MG63 (cell line): ENCODE data around the gene LGALS1. TPM values are rescaled to one million over a fixed set of nuclear protein-coding genes. Genes with fewer than 3 reads are reported as not detected.

Experiments used
- DNase-seq: peaks from one replicate; pipeline ENCODE4 v3.0.0-alpha.2; 2020
- H3K27me3 ChIP-seq: fragments of 250-450 bp; sonication (Bioruptor Pico); 2 replicates; pipeline ENCODE4 v1.5.1; 2020; ENCODE audit warnings: mild to moderate bottlenecking, moderate library complexity
- H3K36me3 ChIP-seq: fragments of 250-450 bp; sonication (Bioruptor Pico); 2 replicates; pipeline ENCODE4 v1.5.1; 2020; ENCODE audit warnings: mild to moderate bottlenecking, moderate library complexity
- H3K4me3 ChIP-seq: fragments of 250-450 bp; sonication (Bioruptor Pico); 2 replicates; pipeline ENCODE4 v1.5.1; 2020; ENCODE audit warnings: mild to moderate bottlenecking, moderate library complexity
- H3K9me3 ChIP-seq: fragments of 250-450 bp; sonication (Bioruptor Pico); 2 replicates; pipeline ENCODE4 v1.5.1; 2020; ENCODE audit warnings: mild to moderate bottlenecking, moderate library complexity
- total RNA-seq: library from RNA; depleted of rRNA; stranded (reverse); fragments of >200 nt; shearing (Covaris generic); gene quantifications from 2 replicates; pipeline ENCODE4 v1.2.3, GENCODE V29; 2014; ENCODE audit warnings: low replicate concordance; rRNA removed

Gene LGALS1
- total RNA-seq, 1 experiment from 2014 or later = 4,947 TPM

GRCh38 chr22:37725551-37726240, 50.3 kb downstream of the LGALS1 start:
- Histone ChIP-seq H3K9me3 (no peaks in the 10 kb centered on the region), H3K36me3 (no peaks in the 10 kb centered on the region), H3K27me3 (no peaks in the 10 kb centered on the region), H3K4me3 (no peak overlapping the region)
- DNase-seq = no peak

DNA sequence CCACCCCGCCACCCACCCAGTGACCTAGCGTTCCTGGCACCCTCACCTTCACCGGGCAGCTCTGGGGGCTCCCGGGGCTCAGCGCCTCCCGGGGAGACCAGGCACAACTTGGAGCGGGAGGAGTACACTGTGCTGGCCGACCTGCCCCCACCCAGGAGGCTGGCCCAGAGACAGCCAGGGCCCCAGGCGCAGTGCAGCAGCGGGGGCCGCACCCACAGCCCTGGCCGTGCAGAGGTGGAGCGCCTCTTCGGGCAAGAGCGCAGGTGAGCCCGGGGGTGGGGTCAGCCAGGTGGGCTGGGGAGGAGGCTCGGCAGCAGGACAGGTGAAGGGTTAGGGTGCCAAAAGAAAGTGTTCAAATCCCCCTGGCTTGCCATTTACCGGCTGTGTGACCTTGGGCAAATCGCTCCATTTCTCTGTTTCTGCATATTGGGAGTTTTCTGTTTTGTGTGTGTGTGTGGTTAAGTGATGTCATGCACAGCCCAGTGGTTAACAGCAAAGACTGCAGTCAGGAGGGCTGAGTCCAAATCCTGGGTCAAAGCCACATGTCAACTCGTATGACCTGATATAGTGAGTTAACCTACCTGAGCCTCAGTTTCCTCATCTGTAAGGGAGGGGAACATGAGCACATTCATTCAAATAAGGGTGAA, 50.9 kb downstream of the LGALS1 start:
- no peaks in the 10 kb centered on the region for H3K27me3 ChIP-seq

GRCh38 chr22:37728620-37729019, 53.2 kb downstream of the LGALS1 start:
- no peaks in the 10 kb centered on the region for H3K36me3 ChIP-seq
- no peaks in the 10 kb centered on the region for H3K9me3 ChIP-seq
- no peak for DNase-seq
- H3K4me3 ChIP-seq = no peak overlapping the region
- no peaks in the 10 kb centered on the region for H3K27me3 ChIP-seq

More for the DNA sequence above, 50.9 kb downstream of the LGALS1 start:
- DNase-seq = no peak
- H3K9me3 ChIP-seq = no peaks in the 10 kb centered on the region
- H3K36me3 ChIP-seq = no peaks in the 10 kb centered on the region
- no peak overlapping the region for H3K4me3 ChIP-seq

Other genes starting within 250 kb of the LGALS1 start
- 0.07 TPM in 1 of 2 replicates, not detected in the other for gene ELFN2, start 248.2 kb upstream of the LGALS1 start, total RNA-seq
- gene MFNG, start 189.3 kb upstream of the LGALS1 start, total RNA-seq = 0.27 and 0.66 TPM in 2 replicates
- 17.1 and 18.9 TPM in 2 replicates for gene CARD10, start 156.2 kb upstream of the LGALS1 start, total RNA-seq
- gene CDC42EP1, start 115.2 kb upstream of the LGALS1 start, total RNA-seq = 31.6 and 38.5 TPM in 2 replicates
- not detected in 2 replicates for gene LGALS2, start 95.5 kb upstream of the LGALS1 start, total RNA-seq
- 13.8 and 33.2 TPM in 2 replicates for gene GGA1, start 66.8 kb upstream of the LGALS1 start, total RNA-seq
- 0.95 TPM in 1 of 2 replicates, not detected in the other for gene SH3BP1, start 36.0 kb upstream of the LGALS1 start, total RNA-seq
- gene PDXP, start 16.9 kb upstream of the LGALS1 start, total RNA-seq = 18.0 and 24.2 TPM in 2 replicates
- 61.0 and 111 TPM in 2 replicates for gene NOL12, start 10.7 kb downstream of the LGALS1 start, total RNA-seq
- 154 and 194 TPM in 2 replicates for gene TRIOBP, start 21.4 kb downstream of the LGALS1 start, total RNA-seq
- 23.6 and 39.4 TPM in 2 replicates for gene GCAT, start 132.3 kb downstream of the LGALS1 start, total RNA-seq
- gene GALR3, start 147.7 kb downstream of the LGALS1 start, total RNA-seq = not detected in 2 replicates
- 40.9 and 61.1 TPM in 2 replicates for gene ANKRD54, start 168.7 kb downstream of the LGALS1 start, total RNA-seq
- gene EIF3L, start 173.8 kb downstream of the LGALS1 start, total RNA-seq = 303 and 347 TPM in 2 replicates
- 13.8 and 25.3 TPM in 2 replicates for gene MICALL1, start 230.7 kb downstream of the LGALS1 start, total RNA-seq